NCI-H524 (cell line): ENCODE data around the gene MAFF.
"Not testable (repeated sequence)": the region's sequence is repeated elsewhere in the genome, so short reads cannot be mapped to it uniquely, and the experiment has no call there.

Source experiments
- DNase-seq, 2 experiments: peaks; one replicate each; lab custom pipeline; 2025; lab: John Stamatoyannopoulos, UW

MAFF gene

GRCh38 chr22:38177571-38177925 is 24.2 kb upstream of the MAFF start:
- DNase-seq, result not testable (repeated sequence)

- no peak for DNase-seq
Observed at GRCh38 chr22:38177926-38178604, 23.7 kb upstream of the MAFF start.

GRCh38 chr22:38178605-38178937 is 23.2 kb upstream of the MAFF start:
- not testable (repeated sequence) for DNase-seq

- no peak for DNase-seq
Observed at GRCh38 chr22:38180841-38181452, 20.8 kb upstream of the MAFF start.

- DNase-seq, result peak; percentile 95 to 99
Observed at GRCh38 chr22:38181453-38182200, 20.2 kb upstream of the MAFF start, which contains the start of gene PLA2G6. PLA2G6 (minus strand) TSS chr22:38181830; CDS start chr22:38169426, 12,404 bp downstream.

GRCh38 chr22:38184788-38185187 is 17.0 kb upstream of the MAFF start:
- DNase-seq, result peak in 1 of 2 experiments; percentile 42

GRCh38 chr22:38186429-38186828 is 15.4 kb upstream of the MAFF start:
- DNase-seq, result no peak

GRCh38 chr22:38187413-38188212 is 14.2 kb upstream of the MAFF start:
- no peak for DNase-seq

- no peak for DNase-seq
Observed at GRCh38 chr22:38189104-38189503, 12.7 kb upstream of the MAFF start.

GRCh38 chr22:38190581-38190980 is 11.2 kb upstream of the MAFF start:
- no peak for DNase-seq

- DNase-seq, result no peak
Observed at GRCh38 chr22:38191055-38191454, 10.7 kb upstream of the MAFF start.

GRCh38 chr22:38191731-38192474 is 9.9 kb upstream of the MAFF start:
- DNase-seq, result no peak

GRCh38 chr22:38192475-38192863 is 9.3 kb upstream of the MAFF start:
- DNase-seq, result no peak

GRCh38 chr22:38193580-38193979 is 8.2 kb upstream of the MAFF start:
- DNase-seq, result no peak

- no peak for DNase-seq
Observed at GRCh38 chr22:38196791-38197419, 4.9 kb upstream of the MAFF start.

- no peak for DNase-seq
Observed at GRCh38 chr22:38199826-38200559, 1.8 kb upstream of the MAFF start.

GRCh38 chr22:38201371-38201710 is 453 bp upstream of the MAFF start:
- DNase-seq, result no peak

GRCh38 chr22:38202437-38203089 is 769 bp downstream of the MAFF start:
- DNase-seq, result peak in 1 of 2 experiments; percentile 52

GRCh38 chr22:38203090-38203810 is 1.5 kb downstream of the MAFF start:
- no peak for DNase-seq
